Measurements from ENCODE around the gene UMOD. TPM values are rescaled to one million over a fixed set of nuclear protein-coding genes. Genes with fewer than 3 reads are reported as not detected.

The UMOD gene
- polyA plus RNA-seq, 3 donors = not detected

GRCh38 chr16:20318006-20318405, 34.5 kb downstream of the UMOD start:
- Histone ChIP-seq H3K9me3 (replicated peaks in 1 of 2; ENCODE audit: control insufficient read depth in 1 of 2, insufficient read depth in 1 of 2, low read length in 2 of 2) (no peaks in the 10 kb centered on the region), H3K9ac (ENCODE audit: insufficient read depth, low read length, poor library complexity, severe bottlenecking) (no peak overlapping the region), H3K27me3 (ENCODE audit: control insufficient read depth in 2 of 2, insufficient read depth in 2 of 2, low read length in 2 of 2) (no peaks in the 10 kb centered on the region), H3K4me2 (replicated peaks; ENCODE audit: extremely low read depth, low read length, poor library complexity, severe bottlenecking) (no peak overlapping the region), H3K27ac (ENCODE audit: low read depth in 1 of 2, low read length in 2 of 2) (no peak overlapping the region), H3K4me3 (replicated peaks in 1 of 3; ENCODE audit: low read depth in 2 of 3, low read length in 3 of 3) (no peak overlapping the region), H4K20me1 (ENCODE audit: insufficient read depth, low read length) (no peaks in the 10 kb centered on the region), H2AFZ (ENCODE audit: insufficient read depth, low read depth, low read length, poor library complexity, severe bottlenecking) (no peak overlapping the region), H3K79me2 (ENCODE audit: insufficient read depth, low read length) (no peaks in the 10 kb centered on the region), H3K4me1 (ENCODE audit: control insufficient read depth in 1 of 2, insufficient read depth in 2 of 2, low read length in 2 of 2) (no peaks in the 10 kb centered on the region), H3K36me3 (replicated peaks in 1 of 2; ENCODE audit: control insufficient read depth in 1 of 2, insufficient read depth in 2 of 2, low read length in 2 of 2) (no peaks in the 10 kb centered on the region)
- Mint-ChIP-seq H3K4me3 (no peak overlapping the region), H3K27ac (no peak overlapping the region), H3K27me3 (ENCODE audit: low read depth in 3 of 3) (peaks cover 3 to 5% (median 3%) of the 10 kb centered on the region in 3 donors), H3K4me1 (no peaks in the 10 kb centered on the region), H3K9me3 (peaks cover 0 to 3% (median 0%) of the 10 kb centered on the region in 7 donors), H3K36me3 (no peaks in the 10 kb centered on the region)
- WGBS (ENCODE audit: insufficient coverage) = 68% methylated on average over 6 of the region's 7 CpGs
- intact Hi-C loops (cut with micrococcal nuclease) = no loop called here
- no peak for DNase-seq
- TF ChIP-seq CTCF (IDR thresholded peaks at IDR 0.05) = no peak

GRCh38 chr16:20317117-20317516, 35.4 kb downstream of the UMOD start:
- H3K4me1 ChIP-seq (ENCODE audit: control insufficient read depth in 1 of 2, insufficient read depth in 2 of 2, low read length in 2 of 2) = no peaks in the 10 kb centered on the region
- H3K36me3 ChIP-seq (replicated peaks in 1 of 2; ENCODE audit: control insufficient read depth in 1 of 2, insufficient read depth in 2 of 2, low read length in 2 of 2) = no peaks in the 10 kb centered on the region
- Mint-ChIP-seq H3K4me1 (no peaks in the 10 kb centered on the region), H3K36me3 (no peaks in the 10 kb centered on the region), H3K27ac (no peak overlapping the region), H3K4me3 (no peak overlapping the region), H3K9me3 (peaks cover 0 to 3% (median 0%) of the 10 kb centered on the region in 7 donors), H3K27me3 (ENCODE audit: low read depth in 3 of 3) (peaks cover 3% of the 10 kb centered on the region in 3 donors)
- H3K9me3 ChIP-seq (replicated peaks in 1 of 2; ENCODE audit: control insufficient read depth in 1 of 2, insufficient read depth in 1 of 2, low read length in 2 of 2) = no peaks in the 10 kb centered on the region
- no CpG with 5 or more reads among the region's 8 CpGs for WGBS (ENCODE audit: insufficient coverage)
- intact Hi-C loops (cut with micrococcal nuclease) = no loop called here
- no peak overlapping the region for H3K27ac ChIP-seq (ENCODE audit: low read depth in 1 of 2, low read length in 2 of 2)
- no peaks in the 10 kb centered on the region for H4K20me1 ChIP-seq (ENCODE audit: insufficient read depth, low read length)
- H3K9ac ChIP-seq (ENCODE audit: insufficient read depth, low read length, poor library complexity, severe bottlenecking) = no peak overlapping the region
- no peak for DNase-seq
- no peaks in the 10 kb centered on the region for H3K27me3 ChIP-seq (ENCODE audit: control insufficient read depth in 2 of 2, insufficient read depth in 2 of 2, low read length in 2 of 2)
- no peak overlapping the region for H3K4me3 ChIP-seq (replicated peaks in 1 of 3; ENCODE audit: low read depth in 2 of 3, low read length in 3 of 3)
- no peaks in the 10 kb centered on the region for H3K79me2 ChIP-seq (ENCODE audit: insufficient read depth, low read length)
- no peak overlapping the region for H2AFZ ChIP-seq (ENCODE audit: insufficient read depth, low read depth, low read length, poor library complexity, severe bottlenecking)
- TF ChIP-seq CTCF (IDR thresholded peaks at IDR 0.05) = no peak
- H3K4me2 ChIP-seq (replicated peaks; ENCODE audit: extremely low read depth, low read length, poor library complexity, severe bottlenecking) = no peak overlapping the region
